CD4-positive, alpha-beta T cell treated with Interleukin-2 at 100 ng/mL for 4 hours (primary cell): ENCODE measurements around the gene YDJC.
A peak's percentile ranks its signal among the peaks of the same experiment; 100 is the strongest.
"Not testable (repeated sequence)": the region's sequence is repeated elsewhere in the genome, so short reads cannot be mapped to it uniquely, and the experiment has no call there.

ENCODE experiments used
- DNase-seq: peaks from one replicate; pipeline ENCODE4 v3.0.0-alpha.2; 2020; ENCODE audit warnings: low spot score

Gene YDJC

DNA sequence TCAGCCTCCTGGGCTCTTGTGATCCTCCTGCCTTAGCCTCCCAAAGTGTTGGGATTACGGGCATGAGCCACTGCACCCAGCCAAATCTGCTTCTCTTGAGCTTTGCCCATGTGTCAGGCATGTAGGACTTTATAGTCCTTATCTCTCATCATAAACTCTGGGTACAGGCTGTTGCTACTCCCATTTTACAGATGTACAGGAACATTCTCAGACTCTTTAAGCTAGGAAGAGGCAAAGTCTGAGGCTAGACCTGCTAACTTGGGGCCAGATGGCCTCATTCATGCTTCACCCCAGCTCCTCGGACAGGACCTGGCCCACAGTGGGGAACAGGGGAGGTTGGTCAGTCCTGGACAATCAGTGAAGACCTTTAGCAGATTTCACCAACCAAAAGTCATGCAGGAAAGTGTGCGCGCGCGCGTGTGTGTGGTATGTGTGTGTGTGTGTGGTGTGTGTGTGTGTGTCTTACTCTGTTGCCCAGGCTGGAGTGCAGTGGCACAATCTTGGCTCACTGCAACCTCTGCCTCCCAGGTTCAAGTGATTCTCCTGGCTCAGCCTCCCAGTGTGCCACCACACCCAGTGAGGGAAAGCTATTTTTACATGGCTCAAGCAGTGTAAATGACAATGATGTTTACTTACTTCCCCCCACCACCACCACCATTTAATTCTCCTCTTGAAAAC is 23.8 kb downstream of the YDJC start:
- DNase-seq: no peak

DNA sequence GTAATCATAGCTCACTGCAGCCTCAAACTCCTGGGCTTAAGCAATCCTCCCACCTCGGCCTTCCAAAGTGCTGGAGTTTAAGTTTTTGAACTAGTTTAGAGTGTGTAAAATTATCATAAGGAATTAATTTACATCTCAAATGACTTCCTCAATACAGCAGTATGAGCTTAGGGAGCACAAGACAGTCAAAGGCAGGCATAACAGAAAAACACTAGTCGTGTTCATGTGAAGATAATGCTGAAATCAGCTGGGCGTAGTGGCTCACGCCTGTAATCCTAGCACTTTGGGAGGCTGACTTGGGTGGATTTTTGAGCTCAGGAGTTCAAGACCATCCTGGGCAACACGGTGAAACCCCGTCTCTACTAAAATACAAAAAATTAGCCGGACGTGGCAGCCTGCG is 25.8 kb downstream of the YDJC start:
- DNase-seq: no peak

DNA sequence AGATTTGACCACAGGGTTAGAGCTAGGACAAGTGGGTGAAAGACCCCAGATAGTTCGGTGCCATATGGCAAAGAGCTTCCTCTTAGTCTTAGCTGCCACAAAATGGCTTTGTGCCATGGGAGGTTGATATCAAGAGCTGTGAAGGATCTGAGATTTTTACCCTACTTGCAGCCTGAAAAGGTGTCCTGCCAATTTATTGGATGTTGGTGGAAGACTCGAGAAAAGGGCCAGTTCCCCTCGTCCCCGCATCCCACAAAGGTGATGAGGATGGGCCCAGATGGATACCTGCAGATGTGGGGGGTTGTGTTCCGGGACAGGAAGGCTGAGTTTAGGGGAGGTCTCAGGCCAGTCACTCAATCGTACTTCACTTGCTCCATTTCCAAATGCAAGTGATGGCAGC is 27.2 kb downstream of the YDJC start:
- no peak for DNase-seq

DNA sequence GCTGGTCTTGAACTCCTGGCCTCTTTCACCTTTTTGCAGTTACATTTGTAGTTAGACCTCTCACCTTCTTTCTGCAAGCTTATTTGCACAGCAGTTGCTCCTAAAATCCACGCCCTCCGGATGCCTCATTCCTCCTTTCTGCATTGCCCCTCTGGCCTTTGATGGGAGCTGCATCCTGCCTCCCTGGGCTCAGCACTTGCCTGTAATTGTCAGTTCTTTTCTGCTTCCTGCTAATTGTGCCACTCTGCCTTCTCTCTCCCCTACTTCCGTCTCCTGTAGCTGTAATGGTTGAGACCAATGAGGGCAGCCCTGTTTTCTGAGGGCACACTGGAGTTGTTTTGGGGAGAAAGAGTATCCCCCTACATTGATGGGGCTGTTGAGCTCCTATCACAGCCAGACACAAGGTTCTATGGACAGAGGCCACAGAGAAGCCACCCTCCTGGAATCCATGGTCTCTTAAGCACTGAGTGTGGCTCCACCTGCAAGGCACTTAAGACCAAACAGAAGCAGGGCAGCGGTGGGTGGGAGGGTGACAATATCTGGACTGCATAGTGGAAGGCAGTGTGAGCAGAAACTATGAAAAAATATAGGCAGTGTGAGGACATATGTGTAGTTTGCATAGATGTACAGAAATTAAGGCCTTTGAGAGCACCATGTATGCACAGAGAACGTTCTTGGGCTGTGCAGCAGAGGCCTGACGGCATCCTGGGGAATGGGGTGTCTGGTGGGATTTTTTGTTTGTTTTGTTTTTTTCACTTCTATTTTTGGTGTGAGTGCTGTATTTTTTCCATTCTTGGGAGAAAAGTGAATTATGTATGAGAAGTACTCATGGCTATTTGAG is 30.5 kb downstream of the YDJC start:
- DNase-seq: no peak

DNA sequence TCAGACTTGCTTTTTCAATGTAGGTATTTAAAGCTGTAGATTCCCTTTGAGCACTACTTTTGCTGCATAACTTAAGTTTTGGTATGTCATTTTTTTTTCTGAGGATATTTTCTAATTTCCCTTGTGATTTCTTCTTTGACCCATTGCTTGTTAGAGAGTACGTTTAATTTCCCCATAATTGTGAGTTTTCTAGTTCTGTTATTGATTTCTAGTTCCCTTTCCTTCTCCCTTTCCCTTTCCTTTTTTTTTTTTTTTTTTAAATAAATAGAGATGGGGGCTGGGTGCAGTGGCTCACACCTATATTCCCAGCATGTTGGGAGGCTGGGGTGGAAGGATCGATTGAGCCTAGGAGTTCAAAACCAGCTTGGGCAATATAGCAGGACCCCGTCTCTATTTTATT is 31.5 kb downstream of the YDJC start:
- DNase-seq: no peak

DNA sequence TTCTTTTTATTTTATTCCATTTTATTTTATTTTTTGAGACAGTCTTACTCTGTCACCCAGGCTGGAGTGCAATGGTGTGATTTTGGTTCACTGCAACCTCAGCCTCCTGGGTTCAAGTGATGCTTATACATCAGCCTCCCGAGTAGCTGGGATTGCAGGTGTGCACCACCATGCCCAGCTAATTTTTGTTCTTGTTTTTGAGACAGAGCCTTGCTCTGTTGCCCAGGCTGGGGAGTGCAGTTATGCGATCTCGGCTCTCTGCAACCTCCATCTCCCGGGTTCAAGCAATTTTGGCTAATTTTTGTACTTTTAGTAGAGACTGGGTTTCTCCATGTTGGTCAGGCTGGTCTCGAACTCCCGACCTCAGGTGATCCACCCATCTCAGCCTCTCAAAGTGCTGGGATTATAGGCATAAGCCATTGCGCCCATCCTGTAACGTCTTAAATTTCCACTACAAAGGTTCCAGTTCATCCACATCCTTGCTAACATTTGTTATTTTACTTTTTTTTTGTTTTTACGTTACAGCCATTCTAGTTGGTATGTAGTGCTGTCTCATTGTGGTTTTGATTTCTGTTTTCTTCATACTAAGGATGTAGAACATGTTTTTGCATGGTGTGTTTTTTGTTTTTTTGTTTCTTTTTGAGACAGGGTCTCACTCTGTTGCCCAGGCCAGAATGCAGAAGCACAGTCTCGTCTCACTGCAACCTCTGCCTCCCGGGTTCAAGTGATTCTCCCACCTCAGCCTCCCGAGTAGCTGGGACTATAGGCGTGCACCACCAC is 33.3 kb downstream of the YDJC start:
- not testable (repeated sequence) for DNase-seq

DNA sequence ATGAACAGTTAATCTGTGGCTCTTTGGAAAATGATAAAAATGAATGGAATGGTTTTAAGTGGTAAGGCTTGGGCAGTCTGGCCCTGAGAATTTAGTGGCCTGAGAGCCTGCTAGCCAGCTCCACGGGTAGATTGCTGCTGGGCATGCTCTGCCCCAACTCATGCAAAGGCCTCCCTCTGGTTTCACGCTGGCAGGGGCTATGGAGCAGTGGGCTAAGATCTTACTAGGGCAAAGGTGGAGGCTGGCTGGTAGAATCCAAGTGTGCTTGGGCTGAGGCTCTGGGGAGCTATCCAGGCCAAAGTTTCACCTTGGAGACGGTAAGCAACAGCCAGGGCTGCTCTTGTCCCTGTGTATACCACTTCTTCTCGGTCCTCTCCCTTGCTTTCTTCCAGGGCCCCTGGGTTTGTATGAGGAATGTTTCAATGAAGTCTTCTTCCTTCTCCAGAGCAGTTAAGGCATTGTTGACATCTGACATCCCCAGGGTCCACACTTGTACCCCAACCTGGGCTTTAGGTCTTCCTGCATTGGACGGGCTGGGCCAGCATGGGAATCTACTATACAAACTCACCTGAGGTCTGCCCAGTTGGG is 34.9 kb downstream of the YDJC start:
- no peak for DNase-seq

DNA sequence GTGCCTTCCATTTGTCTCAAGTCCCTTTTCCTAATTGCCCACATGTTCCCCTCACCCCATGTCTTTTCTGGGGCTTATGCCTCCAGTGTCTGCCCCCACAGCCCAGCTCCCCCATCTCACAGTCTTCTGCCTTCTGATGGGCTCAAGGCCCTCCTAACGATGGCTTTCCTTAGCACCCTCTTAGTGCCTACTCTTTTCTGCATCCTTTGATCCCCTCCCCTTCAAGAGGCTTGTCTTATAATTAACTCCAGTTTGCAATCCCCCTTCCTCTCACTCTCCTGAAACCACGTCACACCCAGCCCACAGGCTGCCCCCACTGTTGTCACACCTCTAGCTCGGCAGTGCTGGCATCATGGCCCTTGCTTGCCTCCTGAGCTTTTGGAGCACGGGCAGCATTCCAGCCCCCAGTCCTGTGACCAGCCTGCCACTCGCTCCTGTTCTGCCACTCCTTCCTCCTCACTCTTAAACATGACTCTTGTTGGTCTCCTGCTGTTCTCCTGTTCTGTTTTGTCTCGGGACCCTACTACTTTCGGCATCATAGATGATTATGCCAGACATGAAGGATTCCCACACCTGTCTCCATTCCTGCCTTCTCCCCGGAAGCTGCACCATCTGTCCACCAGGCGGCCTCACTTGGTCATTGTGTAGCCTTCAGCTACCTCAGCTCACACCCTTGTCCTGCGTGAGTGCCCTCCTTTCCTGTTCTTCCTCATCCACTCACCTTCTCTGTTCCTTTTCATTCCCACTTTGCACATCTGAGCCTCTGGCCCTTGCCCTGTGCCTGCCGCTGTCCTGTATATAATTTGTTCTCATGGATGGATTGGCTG is 36.2 kb downstream of the YDJC start:
- no peak for DNase-seq

DNA sequence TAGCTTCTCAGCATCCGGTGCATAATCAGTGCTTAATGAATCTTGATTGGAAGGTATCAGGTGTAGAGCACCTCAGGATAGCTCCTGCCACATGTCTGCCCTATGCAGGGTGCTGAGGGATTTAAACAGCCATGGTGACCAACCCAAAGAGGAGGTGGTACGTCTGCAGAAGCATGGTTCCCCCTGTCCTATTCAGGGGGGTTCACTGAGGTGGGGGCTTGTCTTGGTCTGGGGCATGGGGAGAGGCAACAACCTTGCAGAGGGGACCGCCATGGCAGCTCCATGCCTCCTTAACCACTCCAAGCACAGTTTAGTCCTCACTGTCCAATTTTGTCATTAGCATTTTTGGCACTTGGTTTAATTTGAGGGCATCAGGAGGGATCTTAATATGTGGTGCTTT is 37.4 kb downstream of the YDJC start:
- no peak for DNase-seq

DNA sequence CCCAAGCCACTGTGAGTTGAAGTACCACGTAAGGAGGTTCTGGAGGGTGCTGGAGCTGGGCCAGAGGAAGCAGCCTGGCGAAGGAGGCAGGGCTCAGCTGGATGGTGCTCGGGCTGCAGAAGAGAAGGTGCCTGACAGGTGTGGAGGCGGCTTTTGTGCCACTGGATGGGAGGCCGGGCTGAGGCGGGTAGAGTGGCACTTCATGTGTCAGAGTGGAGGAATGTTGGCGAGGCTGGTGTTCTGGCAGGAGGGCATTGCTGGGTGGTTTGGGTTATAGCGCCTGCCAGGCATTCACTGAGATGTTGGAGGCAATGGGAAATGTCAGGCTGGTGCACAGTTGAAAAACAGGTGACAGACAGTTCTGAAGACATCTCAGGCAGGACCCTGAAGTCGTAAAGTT is 38.1 kb downstream of the YDJC start:
- no peak for DNase-seq

DNA sequence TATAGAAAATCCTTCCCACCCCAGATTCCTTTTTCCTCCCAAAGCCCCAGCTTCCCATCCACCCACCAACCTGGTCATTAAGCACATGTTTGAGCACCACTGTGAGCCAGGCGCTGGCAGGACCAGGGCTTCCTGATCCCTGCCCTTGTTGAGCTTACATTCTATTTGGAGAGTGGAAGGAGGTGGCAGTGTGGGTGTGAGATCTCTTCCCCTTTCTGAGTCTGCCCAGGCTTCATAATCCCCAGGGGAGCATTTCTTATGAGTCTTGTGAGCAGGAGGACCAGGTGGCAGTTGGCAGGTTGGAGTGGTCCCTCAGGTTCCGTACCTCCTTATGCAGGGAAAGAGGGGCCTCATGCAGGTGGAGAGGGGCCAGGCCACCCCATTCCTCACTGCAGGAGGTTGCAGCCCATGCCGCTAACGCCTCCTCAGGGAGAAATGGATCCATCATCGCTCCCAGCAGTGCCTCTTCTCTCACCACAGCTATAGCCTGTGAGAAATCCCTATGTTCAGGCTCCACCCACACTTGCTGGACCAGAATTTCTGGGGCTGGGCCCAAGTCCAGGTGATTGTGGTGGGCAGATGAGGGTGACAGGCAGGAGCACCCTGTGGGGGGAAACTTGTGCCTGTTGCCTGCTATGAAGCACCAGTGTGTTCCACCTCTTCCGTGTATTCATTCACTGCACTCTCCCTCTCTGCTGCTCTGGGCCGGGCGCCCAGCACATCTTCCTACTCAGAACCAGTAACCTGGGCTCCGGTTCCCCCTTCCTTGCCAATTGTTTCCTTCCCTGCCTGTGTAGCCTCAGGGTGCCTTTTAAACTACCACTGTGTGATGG is 38.8 kb downstream of the YDJC start:
- no peak for DNase-seq

DNA sequence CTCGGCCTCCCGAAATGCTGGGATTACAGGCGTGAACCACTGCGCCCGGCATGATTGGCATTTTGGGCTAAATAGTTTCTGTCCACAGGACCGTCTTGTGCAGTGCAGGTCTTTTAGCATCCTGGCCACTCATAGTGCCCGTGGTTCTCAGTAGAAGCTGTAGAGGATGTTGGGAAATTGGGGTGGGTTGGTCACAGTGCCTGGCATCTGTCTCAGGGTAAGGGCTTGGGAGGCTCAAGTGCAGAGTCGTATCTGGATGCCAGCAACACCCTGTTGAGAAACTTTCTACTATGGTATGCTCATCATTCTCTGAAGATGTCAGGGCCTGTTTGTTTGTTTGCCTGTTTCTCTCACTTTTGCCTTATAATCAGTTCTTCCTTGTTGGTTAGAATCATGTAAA is 40.4 kb downstream of the YDJC start:
- DNase-seq: no peak

DNA sequence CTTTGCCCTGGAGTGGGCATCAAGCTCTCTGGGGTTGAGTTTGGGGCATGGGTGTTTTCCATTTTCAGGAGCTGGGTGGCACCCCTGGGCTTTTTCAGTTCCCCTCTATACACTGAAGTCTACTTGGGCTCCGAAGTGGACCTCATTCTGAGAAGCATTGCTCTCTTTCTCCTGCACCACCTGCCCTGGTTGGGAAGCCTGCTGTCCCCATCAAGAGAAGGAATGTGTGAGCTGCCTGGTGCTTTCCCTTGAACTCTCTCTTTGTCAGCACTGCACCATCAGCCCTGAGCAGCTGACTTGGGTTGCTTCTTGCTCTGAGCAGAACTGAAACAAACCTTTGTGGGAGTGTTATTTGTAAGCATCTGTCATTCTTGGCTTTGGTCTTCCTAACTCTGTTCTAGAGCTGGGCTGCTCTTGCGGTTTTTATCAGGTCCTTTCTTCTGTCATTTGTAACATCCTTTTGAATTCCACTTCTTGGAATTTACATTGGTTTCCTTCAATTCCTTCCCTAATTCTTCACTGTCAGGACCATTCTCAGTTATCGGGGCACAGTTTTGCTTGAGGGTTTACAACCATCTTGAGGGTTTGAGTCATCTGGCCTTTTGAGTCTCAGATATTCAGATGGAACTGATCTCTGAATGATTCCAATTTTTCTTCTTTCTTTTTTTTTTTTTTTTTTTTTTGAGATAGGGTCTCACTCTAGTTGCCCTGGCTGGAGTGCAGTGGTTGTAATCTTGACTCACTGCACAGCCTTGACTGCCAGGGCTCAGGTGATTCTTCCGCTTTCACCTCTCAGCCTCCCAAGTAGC is 41.8 kb downstream of the YDJC start:
- DNase-seq: peak; percentile 21

DNA sequence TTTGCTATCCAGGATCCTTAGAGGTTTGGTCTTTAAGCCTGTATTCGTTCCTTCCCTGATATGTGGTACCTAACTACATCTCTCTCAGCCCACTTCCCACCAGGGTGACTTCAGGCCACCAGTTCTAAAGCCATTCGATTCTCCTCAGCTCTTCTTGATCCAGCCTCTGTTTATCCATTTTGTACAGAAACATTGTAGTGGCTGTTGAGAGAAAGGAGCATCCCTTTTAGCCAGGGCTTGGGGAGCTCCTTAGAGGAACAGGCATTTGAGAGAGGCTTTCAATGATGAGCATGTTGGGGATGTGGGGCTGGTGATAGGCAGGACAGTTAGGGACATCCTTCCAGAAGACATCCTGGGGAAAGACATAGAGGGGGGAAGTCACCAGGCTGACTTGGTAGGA is 44.4 kb downstream of the YDJC start:
- DNase-seq: no peak

DNA sequence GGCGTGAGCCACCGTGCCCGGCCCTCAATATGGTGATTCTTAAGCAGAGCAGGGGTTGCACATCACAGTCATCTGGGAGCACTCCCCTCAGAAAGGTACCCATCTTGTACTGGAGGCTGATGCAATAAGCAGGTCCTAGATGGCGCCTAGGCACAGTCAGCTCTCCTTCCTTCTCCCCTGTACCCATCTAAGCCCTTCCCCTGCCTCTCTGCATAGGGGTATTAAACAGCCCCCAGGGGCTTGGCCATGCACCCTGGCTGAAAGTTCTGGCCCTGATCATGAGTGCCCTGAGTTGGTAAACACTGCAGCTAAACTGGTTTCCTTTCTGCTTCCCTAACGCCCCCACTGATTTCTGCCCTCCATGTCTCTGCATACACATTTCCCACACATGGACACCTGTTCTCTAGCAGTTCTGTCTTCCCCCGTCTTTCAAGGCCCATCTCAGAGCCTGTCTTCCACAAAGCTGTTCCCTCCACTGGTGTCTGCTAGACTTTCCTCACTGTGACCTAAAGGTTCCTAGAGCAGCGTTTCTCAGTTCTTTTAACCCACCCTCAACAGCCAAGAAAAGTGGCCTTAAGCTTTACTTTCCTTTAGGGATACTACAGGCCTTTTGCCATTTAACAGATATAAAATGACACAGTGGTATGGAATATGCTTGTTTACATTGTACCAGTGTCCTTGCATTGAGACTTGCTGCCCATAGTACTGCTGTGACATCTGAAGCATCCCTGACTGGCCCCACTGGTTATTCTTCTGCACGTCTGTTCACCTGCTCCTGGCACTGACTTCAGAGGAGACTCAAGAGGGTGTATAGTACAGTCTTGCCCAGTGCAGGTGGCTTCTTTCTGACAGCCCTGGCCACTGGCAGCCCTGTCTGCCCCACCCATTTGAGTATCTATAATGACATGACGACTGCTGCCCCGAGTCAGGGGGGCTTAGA is 46.8 kb downstream of the YDJC start:
- DNase-seq: no peak

DNA sequence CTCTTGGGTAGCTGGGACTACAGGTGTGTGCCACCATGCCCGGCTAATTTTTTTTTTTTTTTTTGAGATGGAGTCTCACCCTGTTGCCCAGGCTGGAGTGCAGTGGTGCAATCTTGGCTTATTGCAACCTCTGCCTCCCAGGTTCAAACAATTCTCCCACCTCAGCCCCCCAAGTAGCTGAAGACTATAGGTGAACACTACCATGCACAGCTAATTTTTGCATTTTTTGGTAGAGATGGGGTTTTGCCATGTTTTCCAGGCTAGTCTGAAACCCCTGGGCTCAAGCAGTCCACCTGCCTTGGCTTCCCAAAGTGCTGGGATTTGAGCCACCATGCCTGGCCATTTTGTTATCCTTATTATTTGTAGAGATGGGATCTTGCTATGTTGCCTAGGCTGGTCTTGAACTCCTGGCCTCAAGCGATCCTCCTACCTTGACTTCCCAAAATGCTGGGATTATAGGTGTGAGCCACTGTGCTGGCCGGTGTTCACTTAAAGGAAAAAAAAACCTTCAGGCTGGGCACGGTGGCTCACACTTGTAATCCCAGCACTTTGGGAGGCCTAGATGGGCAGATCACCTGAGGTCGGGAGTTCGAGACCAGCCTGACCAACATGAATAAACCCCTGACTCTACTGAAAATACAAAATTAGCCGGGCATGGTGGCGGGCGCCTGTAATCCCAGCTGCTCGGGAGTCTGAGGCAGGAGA is 48.7 kb downstream of the YDJC start:
- not testable (repeated sequence) for DNase-seq

DNA sequence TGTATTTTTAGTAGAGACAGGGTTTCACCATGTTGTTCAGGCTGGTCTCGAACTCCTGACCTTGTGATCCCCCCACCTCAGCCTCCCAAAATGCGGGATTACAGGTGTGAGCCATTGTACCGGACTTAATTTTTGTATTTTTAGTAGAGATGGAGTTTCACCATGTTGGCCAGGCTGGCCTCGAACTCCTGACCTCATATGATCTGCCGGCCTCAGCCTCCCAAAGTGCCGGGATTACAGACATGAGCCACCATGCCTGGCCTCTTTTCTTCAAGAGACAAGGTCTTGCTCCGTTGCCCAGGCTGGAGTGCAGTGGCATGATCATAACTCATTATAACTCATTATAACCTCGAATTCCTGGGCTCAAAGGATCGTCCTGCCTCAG is 49.2 kb downstream of the YDJC start:
- not testable (repeated sequence) for DNase-seq

DNA sequence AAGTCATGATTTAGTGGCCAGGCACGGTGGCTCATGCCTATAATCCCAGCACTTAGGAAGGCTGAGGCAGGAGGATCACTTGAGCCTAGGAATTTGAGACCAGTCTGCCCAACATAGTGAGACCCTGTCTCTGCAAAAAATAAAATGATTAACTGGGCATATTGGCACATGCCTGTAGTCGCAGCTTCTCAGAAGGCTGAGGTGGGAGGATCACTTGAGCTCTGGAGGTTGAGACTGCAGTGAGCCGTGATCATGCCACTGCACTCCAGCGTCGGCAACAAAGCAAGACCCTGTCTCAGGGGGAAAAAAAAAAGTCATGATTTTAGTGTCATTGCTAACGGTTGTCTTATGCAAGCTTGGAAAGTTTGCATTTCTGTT is 50.4 kb downstream of the YDJC start:
- no peak for DNase-seq
